Activated gamma-delta T cell treated with Interleukin-2 at 50 U/mL for 16 hours (primary cell): Measurements from ENCODE around the gene ADAM33.

ENCODE experiments used
- DNase-seq: peaks from one replicate; pipeline ENCODE4 v3.0.0-alpha.2; 2020

ADAM33 gene

GRCh38 chr20:3707508-3707899, 25.7 kb upstream of the ADAM33 start:
- no peak for DNase-seq

GRCh38 chr20:3706774-3707507, 25.1 kb upstream of the ADAM33 start:
- DNase-seq, result no peak

- no peak for DNase-seq
Measured at GRCh38 chr20:3705970-3706739, 24.3 kb upstream of the ADAM33 start.

GRCh38 chr20:3705491-3705969, 23.7 kb upstream of the ADAM33 start:
- DNase-seq, result no peak

- no peak for DNase-seq
Measured at GRCh38 chr20:3704087-3704486, 22.3 kb upstream of the ADAM33 start.

GRCh38 chr20:3702611-3703391, 21.0 kb upstream of the ADAM33 start:
- no peak for DNase-seq

- DNase-seq, result no peak
Measured at GRCh38 chr20:3701061-3701998, 19.5 kb upstream of the ADAM33 start.

- no peak for DNase-seq
Measured at GRCh38 chr20:3699037-3699436, 17.2 kb upstream of the ADAM33 start.

GRCh38 chr20:3698591-3699001, 16.8 kb upstream of the ADAM33 start:
- DNase-seq, result no peak

GRCh38 chr20:3697588-3698305, 15.9 kb upstream of the ADAM33 start:
- DNase-seq, result no peak

GRCh38 chr20:3696745-3697587, 15.2 kb upstream of the ADAM33 start:
- DNase-seq, result no peak

GRCh38 chr20:3696200-3696599, 14.4 kb upstream of the ADAM33 start:
- no peak for DNase-seq

GRCh38 chr20:3694864-3695263, 13.1 kb upstream of the ADAM33 start:
- DNase-seq, result no peak

- no peak for DNase-seq
Measured at GRCh38 chr20:3693376-3693775, 11.6 kb upstream of the ADAM33 start.

- DNase-seq, result no peak
Measured at GRCh38 chr20:3692706-3693294, 11.0 kb upstream of the ADAM33 start.

GRCh38 chr20:3691897-3692296, 10.1 kb upstream of the ADAM33 start:
- DNase-seq, result no peak

GRCh38 chr20:3691306-3691705, 9.5 kb upstream of the ADAM33 start:
- no peak for DNase-seq

- DNase-seq, result no peak
Measured at GRCh38 chr20:3690413-3690812, 8.6 kb upstream of the ADAM33 start.

GRCh38 chr20:3689978-3690377, 8.2 kb upstream of the ADAM33 start:
- DNase-seq, result no peak

- no peak for DNase-seq
Measured at GRCh38 chr20:3687655-3688054, 5.8 kb upstream of the ADAM33 start.
